Activated naive CD4-positive, alpha-beta T cell treated with anti-CD3 and anti-CD28 coated beads for 36 hours (primary cell): ENCODE measurements around the gene KIF17. TPM values are rescaled to one million over a fixed set of nuclear protein-coding genes. Genes with fewer than 3 reads are reported as not detected.
A peak's percentile ranks its signal among the peaks of the same experiment; 100 is the strongest.

Source experiments
- CTCF ChIA-PET: fragments of 350-600 bp; sonication (Branson Sonifier 250); formaldehyde crosslinking; loops from one replicate; lab custom pipeline; 2021; ENCODE audit warnings: antibody characterized with exemption; lab: Charles Lee
- DNase-seq: peaks from one replicate; pipeline ENCODE4 v3.0.0-alpha.2; 2020
- H3K27ac Mint-ChIP-seq: one replicate; pipeline ENCODE4 v1.8.0; 2021; ENCODE audit warnings: mild to moderate bottlenecking, mixed read lengths
- H3K27me3 Mint-ChIP-seq: one replicate; pipeline ENCODE4 v1.8.0; 2021; ENCODE audit warnings: low read depth, mixed read lengths
- H3K36me3 Mint-ChIP-seq: one replicate; pipeline ENCODE4 v1.8.0; 2021; ENCODE audit warnings: low read depth, mixed read lengths
- H3K4me1 Mint-ChIP-seq: one replicate; pipeline ENCODE4 v1.8.0; 2021; ENCODE audit warnings: low read depth, mixed read lengths
- H3K4me3 Mint-ChIP-seq: one replicate; pipeline ENCODE4 v1.8.0; 2021; ENCODE audit warnings: mild to moderate bottlenecking, moderate library complexity, mixed read lengths
- H3K9me3 Mint-ChIP-seq: one replicate; pipeline ENCODE4 v1.8.0; 2021; ENCODE audit warnings: mixed read lengths
- intact Hi-C: fragments of 100-400 bp; cut with micrococcal nuclease; formaldehyde crosslinking; loops from one replicate; pipeline ENCODE4 v1.15.1; 2023
- total RNA-seq, 2 experiments: library from RNA; stranded (reverse); gene quantifications; one replicate each; pipeline ENCODE4 v1.2.3, GENCODE V29; 2021

The KIF17 gene
- total RNA-seq, 2 experiments from 2014 or later: not detected

- H3K27ac Mint-ChIP-seq: peak overlapping the region; percentile 99
- intact Hi-C loops: loop anchor here (1.0 kb wide), 4 partner anchors 27 to 515 kb away; partner anchors contain the start of gene EIF4G3
- peaks cover 31% of the 10 kb centered on the region for H3K36me3 Mint-ChIP-seq
- H3K4me1 Mint-ChIP-seq: peaks cover 50% of the 10 kb centered on the region
- no peaks in the 10 kb centered on the region for H3K27me3 Mint-ChIP-seq
- H3K4me3 Mint-ChIP-seq: peak overlapping the region; percentile 99
- no peaks in the 10 kb centered on the region for H3K9me3 Mint-ChIP-seq
- CTCF ChIA-PET: interaction anchor here (1.0 kb wide), 1 partner anchor 138 kb away, joined by 3 read pairs; no protein-coding TSS in a partner anchor
- peak; percentile 25 for DNase-seq
Observed at GRCh38 chr1:20660847-20661206, 57.0 kb downstream of the KIF17 start.

GRCh38 chr1:20660363-20660762 is 57.4 kb downstream of the KIF17 start:
- Mint-ChIP-seq H3K9me3 (no peaks in the 10 kb centered on the region), H3K36me3 (peaks cover 34% of the 10 kb centered on the region), H3K4me1 (peaks cover 50% of the 10 kb centered on the region), H3K27ac (peak overlapping the region; percentile 99), H3K27me3 (no peaks in the 10 kb centered on the region), H3K4me3 (peak overlapping the region; percentile 99)
- CTCF ChIA-PET: interaction anchor here (0.7 to 1.1 kb wide), 3 partner anchors 20 to 138 kb away, joined by 3 read pairs; partner anchors contain the start of gene HP1BP3
- intact Hi-C loops: no loop called here
- DNase-seq: no peak

- Mint-ChIP-seq H3K36me3 (peaks cover 40% of the 10 kb centered on the region), H3K27me3 (no peaks in the 10 kb centered on the region), H3K4me3 (no peak overlapping the region), H3K9me3 (no peaks in the 10 kb centered on the region), H3K27ac (peak overlapping the region; percentile 99), H3K4me1 (peaks cover 50% of the 10 kb centered on the region)
- CTCF ChIA-PET: interaction anchor here (0.7 kb wide), 2 partner anchors 135 to 517 kb away, joined by 3 read pairs; no protein-coding TSS in a partner anchor
- intact Hi-C loops: no loop called here
- DNase-seq: peak; percentile 24
Observed at GRCh38 chr1:20658166-20658915, 59.5 kb downstream of the KIF17 start.

- DNase-seq: no peak
- CTCF ChIA-PET: interaction anchor here (1.2 to 1.3 kb wide), 2 partner anchors 17 to 23 kb away, joined by 3 read pairs; partner anchors contain the start of gene PINK1
- H3K4me1 Mint-ChIP-seq: peaks cover 39% of the 10 kb centered on the region
- no peaks in the 10 kb centered on the region for H3K9me3 Mint-ChIP-seq
- H3K27me3 Mint-ChIP-seq: no peaks in the 10 kb centered on the region
- peak overlapping the region; percentile 99 for H3K27ac Mint-ChIP-seq
- no peak overlapping the region for H3K4me3 Mint-ChIP-seq
- H3K36me3 Mint-ChIP-seq: peaks cover 44% of the 10 kb centered on the region
- intact Hi-C loops: no loop called here
Observed at GRCh38 chr1:20657024-20657423, 60.8 kb downstream of the KIF17 start.

GRCh38 chr1:20654104-20654690 is 63.6 kb downstream of the KIF17 start:
- Mint-ChIP-seq H3K27ac (no peak overlapping the region), H3K4me1 (peaks cover 22% of the 10 kb centered on the region), H3K9me3 (no peaks in the 10 kb centered on the region), H3K36me3 (peaks cover 40% of the 10 kb centered on the region), H3K4me3 (no peak overlapping the region), H3K27me3 (no peaks in the 10 kb centered on the region)
- intact Hi-C loops: no loop called here
- CTCF ChIA-PET: interaction anchor here (1.1 kb wide), 1 partner anchor 11 kb away, joined by 3 read pairs; no protein-coding TSS in a partner anchor
- DNase-seq: no peak

- Mint-ChIP-seq H3K4me3 (no peak overlapping the region), H3K9me3 (no peaks in the 10 kb centered on the region), H3K27me3 (no peaks in the 10 kb centered on the region), H3K4me1 (peaks cover 8% of the 10 kb centered on the region), H3K36me3 (peaks cover 37% of the 10 kb centered on the region), H3K27ac (no peak overlapping the region)
- CTCF ChIA-PET: no interaction called here
- DNase-seq: no peak
- intact Hi-C loops: no loop called here
Observed at GRCh38 chr1:20652300-20652699, 65.5 kb downstream of the KIF17 start.

- Mint-ChIP-seq H3K4me1 (no peaks in the 10 kb centered on the region), H3K27ac (no peak overlapping the region), H3K9me3 (no peaks in the 10 kb centered on the region), H3K36me3 (peaks cover 14% of the 10 kb centered on the region), H3K27me3 (no peaks in the 10 kb centered on the region), H3K4me3 (no peak overlapping the region)
- DNase-seq: no peak
- CTCF ChIA-PET: interaction anchor here (1.6 to 2.6 kb wide), 2 partner anchors 10 to 15 kb away, joined by 3 to 7 read pairs; no protein-coding TSS in a partner anchor
- intact Hi-C loops: no loop called here
Observed at GRCh38 chr1:20648946-20649345, 68.9 kb downstream of the KIF17 start.

- Mint-ChIP-seq H3K27me3 (no peaks in the 10 kb centered on the region), H3K4me3 (no peak overlapping the region), H3K4me1 (no peaks in the 10 kb centered on the region), H3K27ac (no peak overlapping the region), H3K36me3 (peaks cover 14% of the 10 kb centered on the region), H3K9me3 (no peaks in the 10 kb centered on the region)
- intact Hi-C loops: no loop called here
- CTCF ChIA-PET: interaction anchor here (1.5 to 2.6 kb wide), 2 partner anchors 9 to 49 kb away, joined by 3 to 7 read pairs; no protein-coding TSS in a partner anchor
- DNase-seq: no peak
Observed at GRCh38 chr1:20648438-20648837, 69.4 kb downstream of the KIF17 start.

- CTCF ChIA-PET: interaction anchor here (0.6 to 2.0 kb wide), 4 partner anchors 12 to 538 kb away, joined by 4 to 9 read pairs (median 4); no protein-coding TSS in a partner anchor
- no peak for DNase-seq
- Mint-ChIP-seq H3K36me3 (peaks cover 8% of the 10 kb centered on the region), H3K4me3 (no peak overlapping the region), H3K9me3 (no peaks in the 10 kb centered on the region), H3K4me1 (no peaks in the 10 kb centered on the region), H3K27ac (no peak overlapping the region), H3K27me3 (no peaks in the 10 kb centered on the region)
- intact Hi-C loops: no loop called here
Observed at GRCh38 chr1:20645414-20645813, 72.4 kb downstream of the KIF17 start.

- no peaks in the 10 kb centered on the region for H3K9me3 Mint-ChIP-seq
- peaks cover 2% of the 10 kb centered on the region for H3K4me1 Mint-ChIP-seq
- no peaks in the 10 kb centered on the region for H3K27me3 Mint-ChIP-seq
- H3K27ac Mint-ChIP-seq: no peak overlapping the region
- CTCF ChIA-PET: no interaction called here
- intact Hi-C loops: no loop called here
- H3K36me3 Mint-ChIP-seq: peaks cover under 1% of the 10 kb centered on the region
- no peak overlapping the region for H3K4me3 Mint-ChIP-seq
- no peak for DNase-seq
Observed at GRCh38 chr1:20644416-20644815, 73.4 kb downstream of the KIF17 start.

GRCh38 chr1:20643080-20643479 is 74.7 kb downstream of the KIF17 start:
- no peak for DNase-seq
- no peak overlapping the region for H3K4me3 Mint-ChIP-seq
- H3K4me1 Mint-ChIP-seq: peaks cover 2% of the 10 kb centered on the region
- no peaks in the 10 kb centered on the region for H3K9me3 Mint-ChIP-seq
- no peaks in the 10 kb centered on the region for H3K36me3 Mint-ChIP-seq
- no peaks in the 10 kb centered on the region for H3K27me3 Mint-ChIP-seq
- intact Hi-C loops: no loop called here
- no peak overlapping the region for H3K27ac Mint-ChIP-seq
- CTCF ChIA-PET: interaction anchor here (0.6 to 1.6 kb wide), 4 partner anchors 9 to 1627 kb away, joined by 3 to 5 read pairs (median 3); no protein-coding TSS in a partner anchor

- Mint-ChIP-seq H3K36me3 (no peaks in the 10 kb centered on the region), H3K4me1 (peaks cover 2% of the 10 kb centered on the region), H3K4me3 (no peak overlapping the region), H3K27me3 (no peaks in the 10 kb centered on the region), H3K27ac (no peak overlapping the region), H3K9me3 (no peaks in the 10 kb centered on the region)
- intact Hi-C loops: no loop called here
- CTCF ChIA-PET: interaction anchor here (0.7 to 2.3 kb wide), 4 partner anchors 8 to 116 kb away, joined by 3 to 5 read pairs (median 4); no protein-coding TSS in a partner anchor
- no peak for DNase-seq
Observed at GRCh38 chr1:20641975-20642374, 75.8 kb downstream of the KIF17 start.
